ENCODE data around the gene CCDC12. TPM values are rescaled to one million over a fixed set of nuclear protein-coding genes. Genes with fewer than 3 reads are reported as not detected.

CCDC12 gene
- total and polyA plus RNA-seq, 2 donors (not counting 1 experiment from before 2014, with no cell fraction given), result 84.0 to 97.3 TPM

DNA sequence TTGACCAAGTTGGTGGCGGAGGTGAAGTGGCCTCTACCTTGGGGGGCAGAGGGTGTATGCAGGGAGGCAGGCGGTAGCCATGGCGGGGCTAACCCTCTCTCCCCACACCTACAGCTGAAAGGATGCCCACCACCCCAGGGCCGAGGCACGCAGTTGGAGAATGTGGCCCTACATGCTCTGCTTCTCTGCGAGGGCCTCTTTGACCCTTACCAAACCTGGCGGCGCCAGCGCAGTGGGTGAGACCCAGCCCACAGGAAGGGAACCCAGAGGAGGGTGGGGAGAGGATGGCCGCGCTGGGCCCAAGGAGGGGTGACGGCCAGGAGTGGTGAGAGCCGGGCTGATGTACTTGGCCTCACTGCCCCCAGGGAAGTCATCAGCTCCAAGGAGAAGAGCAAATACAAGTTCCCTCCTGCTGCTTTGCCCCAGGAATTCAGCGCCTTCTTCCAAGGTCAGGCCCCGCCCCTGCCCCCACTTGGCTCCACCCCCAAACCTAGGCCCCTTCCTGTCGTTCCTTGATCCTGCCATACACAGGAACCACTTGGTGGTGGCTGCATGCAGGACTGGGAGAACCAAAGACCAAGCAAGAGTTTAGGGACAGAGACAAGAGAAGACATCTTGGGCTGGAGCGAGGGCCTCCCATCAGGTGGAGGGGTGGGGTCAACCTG, 12.7 kb upstream of the CCDC12 start:
- peak overlapping the region; percentile 7 for H3K4me3 Mint-ChIP-seq
- ChIA-PET POLR2A (interaction anchor here (0.6 kb wide), 1 partner anchor 13 kb away, joined by 3 read pairs; no protein-coding TSS in a partner anchor), CTCF (interaction anchor here (1.0 to 12.1 kb wide), 3 partner anchors 9 to 93 kb away, joined by 3 to 146 read pairs (median 3); no protein-coding TSS in a partner anchor)
- peaks cover 50 to 59% of the 10 kb centered on the region in 2 donors for H3K4me1 ChIP-seq (ENCODE audit: control insufficient read depth in 2 of 2, insufficient read depth in 2 of 2, low read length in 2 of 2)
- H3K9me3 ChIP-seq (ENCODE audit: control extremely low read depth in 1 of 3, control insufficient read depth in 2 of 3, insufficient read depth in 1 of 3, low read length in 2 of 3), result no peaks in the 10 kb centered on the region
- peaks cover 0 to 9% of the 10 kb centered on the region in 2 experiments for H3K36me3 ChIP-seq (replicated peaks in 1 of 2; ENCODE audit: control extremely low read depth in 1 of 2, control insufficient read depth in 1 of 2, extremely low read depth in 1 of 2, insufficient read depth in 2 of 2, low read length in 1 of 2)
- no peak overlapping the region for H3K4me2 ChIP-seq (replicated peaks; ENCODE audit: low read depth, low read length, poor library complexity, severe bottlenecking)
- peaks cover 22% of the 10 kb centered on the region for H3K79me2 ChIP-seq (ENCODE audit: control insufficient read depth, insufficient read depth, low read length)
- H3K9me3 Mint-ChIP-seq (ENCODE audit: insufficient read depth), result no peaks in the 10 kb centered on the region
- WGBS (ENCODE audit: insufficient coverage), result 79% methylated on average over 7 of the region's 17 CpGs
- no peak overlapping the region for H2AFZ ChIP-seq (ENCODE audit: insufficient read depth, low read depth, low read length, poor library complexity, severe bottlenecking)
- H4K20me1 ChIP-seq (ENCODE audit: control insufficient read depth, insufficient read depth, low read length, poor library complexity, severe bottlenecking), result peaks cover 42% of the 10 kb centered on the region
- H3K4me3 ChIP-seq (ENCODE audit: control extremely low read depth in 1 of 5, extremely low read depth in 1 of 5, insufficient read depth in 1 of 5, low read depth in 2 of 5, low read length in 4 of 5), result peak overlapping the region in 1 of 5 experiments; percentile 26
- intact Hi-C loops (cut with micrococcal nuclease), result no loop called here
- DNase-seq (no peak), ATAC-seq (ENCODE audit: low read depth) (no peak)
- peak overlapping the region in 1 of 2 donors; percentile 1 for H3K27ac ChIP-seq (ENCODE audit: low read length in 2 of 2)
- no peak overlapping the region for H3K9ac ChIP-seq (ENCODE audit: low read length)
- peaks cover 69% of the 10 kb centered on the region for H3K4me1 Mint-ChIP-seq
- H3K27ac Mint-ChIP-seq, result peak overlapping the region; percentile 72
- TF ChIP-seq, protein P1, sequence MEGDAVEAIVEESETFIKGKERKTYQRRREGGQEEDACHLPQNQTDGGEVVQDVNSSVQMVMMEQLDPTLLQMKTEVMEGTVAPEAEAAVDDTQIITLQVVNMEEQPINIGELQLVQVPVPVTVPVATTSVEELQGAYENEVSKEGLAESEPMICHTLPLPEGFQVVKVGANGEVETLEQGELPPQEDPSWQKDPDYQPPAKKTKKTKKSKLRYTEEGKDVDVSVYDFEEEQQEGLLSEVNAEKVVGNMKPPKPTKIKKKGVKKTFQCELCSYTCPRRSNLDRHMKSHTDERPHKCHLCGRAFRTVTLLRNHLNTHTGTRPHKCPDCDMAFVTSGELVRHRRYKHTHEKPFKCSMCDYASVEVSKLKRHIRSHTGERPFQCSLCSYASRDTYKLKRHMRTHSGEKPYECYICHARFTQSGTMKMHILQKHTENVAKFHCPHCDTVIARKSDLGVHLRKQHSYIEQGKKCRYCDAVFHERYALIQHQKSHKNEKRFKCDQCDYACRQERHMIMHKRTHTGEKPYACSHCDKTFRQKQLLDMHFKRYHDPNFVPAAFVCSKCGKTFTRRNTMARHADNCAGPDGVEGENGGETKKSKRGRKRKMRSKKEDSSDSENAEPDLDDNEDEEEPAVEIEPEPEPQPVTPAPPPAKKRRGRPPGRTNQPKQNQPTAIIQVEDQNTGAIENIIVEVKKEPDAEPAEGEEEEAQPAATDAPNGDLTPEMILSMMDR (IDR thresholded peaks at IDR 0.05), result no peak
- no peak for TF ChIP-seq EZH2 (IDR thresholded peaks at IDR 0.05; ENCODE audit: borderline replicate concordance, insufficient read depth, low read depth, low read length, poor library complexity, severe bottlenecking)
- no peaks in the 10 kb centered on the region for H3K27me3 Mint-ChIP-seq
- H3K27me3 ChIP-seq (replicated peaks in 1 of 4; ENCODE audit: control extremely low read depth in 1 of 4, control insufficient read depth in 3 of 4, insufficient read depth in 4 of 4, low read length in 3 of 4), result no peaks in the 10 kb centered on the region

DNA sequence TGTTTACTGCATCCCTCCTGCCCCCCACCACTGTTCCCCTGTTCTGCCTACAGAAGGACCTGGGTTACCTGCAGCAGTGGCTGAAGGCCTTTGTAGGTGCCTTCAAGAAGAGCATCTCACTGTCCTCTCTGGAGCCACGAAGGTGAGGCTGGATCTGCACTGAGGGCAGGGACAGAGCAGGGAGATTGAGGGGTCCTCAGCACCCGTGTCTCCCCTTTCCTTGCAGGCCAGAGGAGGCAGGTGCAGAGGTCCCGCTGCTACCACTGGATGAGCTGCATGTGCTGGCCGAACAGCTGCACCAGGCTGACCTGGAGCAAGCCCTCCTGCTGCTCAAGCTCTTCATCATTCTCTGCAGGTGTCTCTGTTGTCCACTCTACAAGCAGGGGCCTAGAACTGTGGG, 12.1 kb upstream of the CCDC12 start:
- H3K27ac ChIP-seq (ENCODE audit: low read length in 2 of 2), result peak overlapping the region in 1 of 2 donors; percentile 1
- POLR2A ChIA-PET, result interaction anchor here (0.6 kb wide), 1 partner anchor 14 kb away, joined by 3 read pairs; no protein-coding TSS in a partner anchor
- H3K9me3 ChIP-seq (ENCODE audit: control extremely low read depth in 1 of 3, control insufficient read depth in 2 of 3, insufficient read depth in 1 of 3, low read length in 2 of 3), result no peaks in the 10 kb centered on the region
- H3K79me2 ChIP-seq (ENCODE audit: control insufficient read depth, insufficient read depth, low read length), result peaks cover 28% of the 10 kb centered on the region
- WGBS (ENCODE audit: insufficient coverage), result 88% methylated on average over 3 of the region's 4 CpGs
- Mint-ChIP-seq H3K9me3 (ENCODE audit: insufficient read depth) (no peaks in the 10 kb centered on the region), H3K27ac (peak overlapping the region; percentile 72), H3K4me1 (peaks cover 69% of the 10 kb centered on the region), H3K4me3 (peak overlapping the region; percentile 7), H3K27me3 (no peaks in the 10 kb centered on the region)
- H3K9ac ChIP-seq (ENCODE audit: low read length), result no peak overlapping the region
- no peak overlapping the region for H2AFZ ChIP-seq (ENCODE audit: insufficient read depth, low read depth, low read length, poor library complexity, severe bottlenecking)
- ATAC-seq (ENCODE audit: low read depth), result no peak
- H3K27me3 ChIP-seq (replicated peaks in 1 of 4; ENCODE audit: control extremely low read depth in 1 of 4, control insufficient read depth in 3 of 4, insufficient read depth in 4 of 4, low read length in 3 of 4), result no peaks in the 10 kb centered on the region
- CTCF ChIA-PET, result interaction anchor here (12.1 kb wide), 1 partner anchor 60 kb away, joined by 146 read pairs; no protein-coding TSS in a partner anchor
- H4K20me1 ChIP-seq (ENCODE audit: control insufficient read depth, insufficient read depth, low read length, poor library complexity, severe bottlenecking), result peaks cover 42% of the 10 kb centered on the region
- intact Hi-C loops (cut with micrococcal nuclease), result no loop called here
- peaks cover 50 to 59% of the 10 kb centered on the region in 2 donors for H3K4me1 ChIP-seq (ENCODE audit: control insufficient read depth in 2 of 2, insufficient read depth in 2 of 2, low read length in 2 of 2)
- TF ChIP-seq, protein P1 (IDR thresholded peaks at IDR 0.05), result no peak
- no peak for TF ChIP-seq EZH2 (IDR thresholded peaks at IDR 0.05; ENCODE audit: borderline replicate concordance, insufficient read depth, low read depth, low read length, poor library complexity, severe bottlenecking)
- H3K36me3 ChIP-seq (replicated peaks in 1 of 2; ENCODE audit: control extremely low read depth in 1 of 2, control insufficient read depth in 1 of 2, extremely low read depth in 1 of 2, insufficient read depth in 2 of 2, low read length in 1 of 2), result peaks cover 0 to 4% of the 10 kb centered on the region in 2 experiments
- no peak for DNase-seq
- peak overlapping the region; percentile 83 for H3K4me2 ChIP-seq (replicated peaks; ENCODE audit: low read depth, low read length, poor library complexity, severe bottlenecking)
- peak overlapping the region in 1 of 5 experiments; percentile 26 for H3K4me3 ChIP-seq (ENCODE audit: control extremely low read depth in 1 of 5, extremely low read depth in 1 of 5, insufficient read depth in 1 of 5, low read depth in 2 of 5, low read length in 4 of 5)

Measured in B cell (primary cell).